SK-N-MC (cell line): Measurements from ENCODE around the gene CMSS1.

Experiments
- EZH2 ChIP-seq: fragments of 200-600 bp; sonication (generic); IDR thresholded peaks from one replicate; pipeline ENCODE4 v1.6.1; 2017; ENCODE audit warnings: antibody characterized with exemption
- POLR2AphosphoS5 ChIP-seq: IDR thresholded peaks from 2 replicates; pipeline ENCODE4 v1.6.1; 2012; ENCODE audit warnings: mild to moderate bottlenecking, low read depth, low read length, borderline replicate concordance

DNA sequence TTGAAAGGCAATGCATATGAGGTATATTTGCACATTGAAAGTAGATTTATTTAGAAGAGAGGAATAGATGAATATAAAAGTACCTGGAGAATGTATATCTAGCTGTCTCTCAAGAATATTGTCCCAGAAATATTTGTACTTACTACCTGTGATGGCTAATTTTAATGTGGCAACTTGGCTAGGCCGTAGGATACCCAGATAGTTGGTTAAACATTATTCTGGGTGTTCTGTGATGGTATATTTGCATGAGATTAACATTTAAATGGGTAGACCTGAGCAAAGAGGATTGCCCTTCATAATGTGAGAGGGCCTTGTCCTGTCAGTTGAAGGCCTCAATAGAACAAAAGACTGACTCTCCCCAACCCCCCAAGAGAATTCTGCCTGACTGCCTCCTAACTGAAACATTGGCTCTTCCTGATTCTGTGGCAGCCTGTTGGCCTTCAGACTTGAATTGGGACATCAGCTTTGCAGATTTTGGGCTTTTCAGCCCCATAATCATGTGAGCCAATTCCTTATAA, 366.0 kb downstream of the CMSS1 start:
- no peak for TF ChIP-seq POLR2AphosphoS5
- no peak for TF ChIP-seq EZH2
